DND-41 (cell line): Measurements from ENCODE around the gene IQSEC2.

Experiments
- ATAC-seq: fragments of 200-7000 bp; cut with Tn5 transposase; 3 replicates; pipeline ENCODE4 v1.9.1; 2021; ENCODE audit warnings: low read depth; ENCODE audit not compliant: insufficient read depth
- DNase-seq: peaks from one replicate; pipeline ENCODE4 v3.0.0-alpha.2; 2020
- H2AFZ ChIP-seq: 2 replicates; pipeline ENCODE4 v1.6.0; 2012; ENCODE audit warnings: low read depth, low read length
- H3K27ac ChIP-seq: 2 replicates; pipeline ENCODE4 v1.5.1; 2012; ENCODE audit warnings: low read length, inconsistent platforms
- H3K27me3 ChIP-seq: fragments of 200-600 bp; sonication (generic); 2 replicates; pipeline ENCODE4 v1.6.0; 2012; ENCODE audit warnings: low read length, mild to moderate bottlenecking, inconsistent platforms; ENCODE audit not compliant: insufficient read depth, poor library complexity
- H3K36me3 ChIP-seq: 2 replicates; pipeline ENCODE4 v1.5.1; 2012; ENCODE audit warnings: low read length, inconsistent platforms; ENCODE audit not compliant: insufficient read depth
- H3K4me1 ChIP-seq: 2 replicates; pipeline ENCODE4 v1.5.1; 2012; ENCODE audit warnings: mild to moderate bottlenecking, low read length; ENCODE audit not compliant: insufficient read depth
- H3K4me2 ChIP-seq: 2 replicates; pipeline ENCODE4 v1.6.0; 2012; ENCODE audit warnings: mild to moderate bottlenecking, moderate library complexity, low read length, inconsistent platforms; ENCODE audit not compliant: insufficient read depth
- H3K4me3 ChIP-seq, 2 experiments: fragments of 200-600 bp in 1 of 2; shearing (Covaris generic) in 1 of 2; 2 replicates each; pipeline ENCODE4 v1.5.1; 2012 to 2016; ENCODE audit warnings: inconsistent platforms in 2 of 2, low read length in 2 of 2, mild to moderate bottlenecking in 2 of 2, low read depth in 1 of 2, moderate library complexity in 1 of 2
- H3K79me2 ChIP-seq: 2 replicates; pipeline ENCODE4 v1.6.0; 2012; ENCODE audit warnings: low read length, inconsistent platforms; ENCODE audit not compliant: insufficient read depth
- H3K9ac ChIP-seq: 2 replicates; pipeline ENCODE4 v1.6.0; 2012; ENCODE audit warnings: low read depth, mild to moderate bottlenecking, inconsistent platforms, low read length, moderate library complexity
- H3K9me3 ChIP-seq: 2 replicates; pipeline ENCODE4 v1.5.1; 2012; ENCODE audit warnings: low read length, moderate library complexity, mild to moderate bottlenecking, inconsistent platforms; ENCODE audit not compliant: insufficient read depth, severe bottlenecking
- H4K20me1 ChIP-seq: 2 replicates; pipeline ENCODE4 v1.6.0; 2012; ENCODE audit warnings: low read length; ENCODE audit not compliant: insufficient read depth
- CTCF ChIP-seq: IDR thresholded peaks from 2 replicates; pipeline ENCODE4 v1.5.1; 2012; ENCODE audit warnings: borderline replicate concordance, low read length, moderate library complexity, mild to moderate bottlenecking; ENCODE audit not compliant: poor library complexity, severe bottlenecking; ENCODE audit errors: extremely low read depth
- EZH2 ChIP-seq: IDR thresholded peaks from 3 replicates; pipeline ENCODE4 v1.6.1; 2012; ENCODE audit warnings: borderline replicate concordance, low read depth, mild to moderate bottlenecking, moderate library complexity, low read length, inconsistent platforms; ENCODE audit not compliant: severe bottlenecking

Gene IQSEC2

GRCh38 chrX:53247928-53248327 is 33.5 kb downstream of the IQSEC2 start:
- TF ChIP-seq CTCF (no peak), EZH2 (no peak)
- Histone ChIP-seq H3K9ac (no peak overlapping the region), H3K27ac (no peak overlapping the region), H3K36me3 (no peaks in the 10 kb centered on the region), H3K79me2 (no peaks in the 10 kb centered on the region), H3K4me3 (no peak overlapping the region), H2AFZ (no peak overlapping the region), H3K4me2 (no peak overlapping the region), H4K20me1 (no peaks in the 10 kb centered on the region), H3K27me3 (no peaks in the 10 kb centered on the region), H3K9me3 (no peaks in the 10 kb centered on the region), H3K4me1 (no peaks in the 10 kb centered on the region)
- DNase-seq (no peak), ATAC-seq (no peak)

- Histone ChIP-seq H3K4me3 (no peak overlapping the region), H3K9ac (no peak overlapping the region), H3K79me2 (no peaks in the 10 kb centered on the region), H2AFZ (no peak overlapping the region), H4K20me1 (no peaks in the 10 kb centered on the region), H3K9me3 (no peaks in the 10 kb centered on the region), H3K4me2 (no peak overlapping the region), H3K36me3 (no peaks in the 10 kb centered on the region), H3K4me1 (no peaks in the 10 kb centered on the region), H3K27me3 (no peaks in the 10 kb centered on the region), H3K27ac (no peak overlapping the region)
- no peak for TF ChIP-seq EZH2
- no peak for TF ChIP-seq CTCF
- DNase-seq (no peak), ATAC-seq (no peak)
These were observed 35.2 kb downstream of the IQSEC2 start for GRCh38 chrX:53246231-53246630.

GRCh38 chrX:53244610-53245009 is 36.8 kb downstream of the IQSEC2 start:
- H3K27me3 ChIP-seq = no peaks in the 10 kb centered on the region
- no peaks in the 10 kb centered on the region for H3K79me2 ChIP-seq
- no peak overlapping the region for H3K27ac ChIP-seq
- no peak overlapping the region for H3K4me3 ChIP-seq
- no peaks in the 10 kb centered on the region for H3K9me3 ChIP-seq
- H4K20me1 ChIP-seq = no peaks in the 10 kb centered on the region
- TF ChIP-seq CTCF = peak; percentile 37
- no peak for TF ChIP-seq EZH2
- H3K36me3 ChIP-seq = no peaks in the 10 kb centered on the region
- H3K4me1 ChIP-seq = no peaks in the 10 kb centered on the region
- H3K4me2 ChIP-seq = no peak overlapping the region
- no peak overlapping the region for H2AFZ ChIP-seq
- no peak for DNase-seq
- no peak for ATAC-seq
- no peak overlapping the region for H3K9ac ChIP-seq

GRCh38 chrX:53242310-53242709 is 39.1 kb downstream of the IQSEC2 start:
- H4K20me1 ChIP-seq = no peaks in the 10 kb centered on the region
- H2AFZ ChIP-seq = no peak overlapping the region
- H3K79me2 ChIP-seq = no peaks in the 10 kb centered on the region
- TF ChIP-seq CTCF (no peak), EZH2 (no peak)
- H3K27ac ChIP-seq = no peak overlapping the region
- no peak overlapping the region for H3K9ac ChIP-seq
- H3K4me1 ChIP-seq = no peaks in the 10 kb centered on the region
- no peak for ATAC-seq
- H3K4me2 ChIP-seq = no peak overlapping the region
- DNase-seq = no peak
- no peaks in the 10 kb centered on the region for H3K9me3 ChIP-seq
- no peaks in the 10 kb centered on the region for H3K27me3 ChIP-seq
- no peaks in the 10 kb centered on the region for H3K36me3 ChIP-seq
- H3K4me3 ChIP-seq = no peak overlapping the region
